Body of pancreas (tissue), 4 donors: ENCODE data around the gene TTLL5. TPM values are rescaled to one million over a fixed set of nuclear protein-coding genes. Genes with fewer than 3 reads are reported as not detected.
A peak's percentile ranks its signal among the peaks of the same experiment; 100 is the strongest.

ENCODE experiments used
- ATAC-seq: fragments of 150-250 bp; one replicate; pipeline ENCODE4 v1.9.1; 2016
- DNase-seq, 4 donors: peaks; one replicate each; pipeline ENCODE4 v3.0.0-alpha.2; 2019
- H3K27ac ChIP-seq, 4 donors: fragments of 200-600 bp; sonication (generic); 1 replicate in 3 of 4; 2 replicates in 1 of 4; pipeline versions ENCODE4 v1.5.1 to v1.6.1; 2016 to 2019; ENCODE audit warnings: mild to moderate bottlenecking in 1 of 4, mixed read lengths in 1 of 4, moderate library complexity in 1 of 4
- H3K27me3 ChIP-seq, 2 donors: fragments of 200-600 bp; sonication (generic); one replicate each; pipeline ENCODE4 v1.6.0; 2016; ENCODE audit warnings: mild to moderate bottlenecking in 1 of 2
- H3K36me3 ChIP-seq, 2 donors: fragments of 200-600 bp; sonication (generic); replicated peaks in 1 of 2; 2 replicates each; pipeline ENCODE4 v1.5.1; 2016; ENCODE audit warnings: low read depth in 2 of 2; ENCODE audit not compliant: insufficient read depth in 1 of 2
- H3K4me1 ChIP-seq: fragments of 200-600 bp; sonication (generic); one replicate; pipeline ENCODE4 v1.6.0; 2016
- H3K4me3 ChIP-seq, 2 donors: fragments of 200-600 bp; sonication (generic); 1 replicate in 1 of 2; 2 replicates in 1 of 2; pipeline ENCODE4 v1.5.1; 2016 to 2019
- H3K9me3 ChIP-seq, 3 donors: fragments of 200-600 bp; sonication (generic); 1 replicate in 2 of 3; 2 replicates in 1 of 3; pipeline ENCODE4 v1.5.1; 2016
- POLR2A ChIP-seq, 3 donors: fragments of 450-650 bp; IDR thresholded peaks; one replicate each; pipeline ENCODE4 v1.6.1; 2016; ENCODE audit warnings: antibody characterized with exemption in 3 of 3, mild to moderate bottlenecking in 2 of 3
- WGBS, 2 donors: methylation state at CpG; one replicate each; pipeline ENCODE4 v1.1.5; 2017; 5-methylcytosine and 5-hydroxymethylcytosine counted together
- intact Hi-C: fragments of 100-400 bp; cut with DNase I; formaldehyde crosslinking; loops from one replicate; pipeline ENCODE4 v1.15.1; 2023
- total RNA-seq, 2 donors: library from RNA; depleted of rRNA; stranded (reverse); fragments of >200 nt; gene quantifications; one replicate each; pipeline ENCODE4 v1.1.0, GENCODE V29; 2016
- TF ChIP-seq, protein P1 (sequence below), 7 experiments: fragments of 450-650 bp in 4 of 7; fragments of 200-600 bp in 3 of 7; sonication (generic) in 3 of 7; IDR thresholded peaks; one replicate each; pipeline ENCODE4 v1.5.1; 2016 to 2019; ENCODE audit warnings: antibody characterized with exemption in 7 of 7

The TTLL5 gene
- total RNA-seq, 2 donors from 2014 or later: 21.0 to 21.8 TPM

DNA sequence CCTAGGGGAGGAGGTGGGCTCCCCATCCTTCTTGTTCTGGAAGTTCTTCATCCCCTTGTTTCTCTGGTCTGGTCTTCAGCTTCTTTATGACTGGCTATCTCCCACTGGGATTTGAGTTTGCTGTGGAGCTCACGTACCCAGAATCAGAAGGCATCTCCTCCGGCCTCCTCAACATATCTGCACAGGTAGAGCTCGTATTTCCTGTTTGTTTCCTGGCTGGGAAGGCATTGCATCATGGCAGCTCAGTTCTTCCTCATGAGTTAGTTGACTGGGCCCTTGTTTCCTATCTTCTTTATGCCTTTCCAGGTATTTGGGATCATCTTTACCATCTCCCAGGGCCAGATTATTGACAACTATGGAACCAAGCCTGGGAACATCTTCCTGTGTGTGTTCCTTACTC, 20.2 kb upstream of the TTLL5 start:
- ATAC-seq (no peak), DNase-seq (no peak)
- no peak for TF ChIP-seq POLR2A (IDR thresholded peaks at IDR 0.05)
- TF ChIP-seq, protein P1, sequence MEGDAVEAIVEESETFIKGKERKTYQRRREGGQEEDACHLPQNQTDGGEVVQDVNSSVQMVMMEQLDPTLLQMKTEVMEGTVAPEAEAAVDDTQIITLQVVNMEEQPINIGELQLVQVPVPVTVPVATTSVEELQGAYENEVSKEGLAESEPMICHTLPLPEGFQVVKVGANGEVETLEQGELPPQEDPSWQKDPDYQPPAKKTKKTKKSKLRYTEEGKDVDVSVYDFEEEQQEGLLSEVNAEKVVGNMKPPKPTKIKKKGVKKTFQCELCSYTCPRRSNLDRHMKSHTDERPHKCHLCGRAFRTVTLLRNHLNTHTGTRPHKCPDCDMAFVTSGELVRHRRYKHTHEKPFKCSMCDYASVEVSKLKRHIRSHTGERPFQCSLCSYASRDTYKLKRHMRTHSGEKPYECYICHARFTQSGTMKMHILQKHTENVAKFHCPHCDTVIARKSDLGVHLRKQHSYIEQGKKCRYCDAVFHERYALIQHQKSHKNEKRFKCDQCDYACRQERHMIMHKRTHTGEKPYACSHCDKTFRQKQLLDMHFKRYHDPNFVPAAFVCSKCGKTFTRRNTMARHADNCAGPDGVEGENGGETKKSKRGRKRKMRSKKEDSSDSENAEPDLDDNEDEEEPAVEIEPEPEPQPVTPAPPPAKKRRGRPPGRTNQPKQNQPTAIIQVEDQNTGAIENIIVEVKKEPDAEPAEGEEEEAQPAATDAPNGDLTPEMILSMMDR (IDR thresholded peaks at IDR 0.05): no peak
- H3K36me3 ChIP-seq: no peaks in the 10 kb centered on the region
- no peak overlapping the region for H3K27ac ChIP-seq
- peaks cover 12% of the 10 kb centered on the region for H3K4me1 ChIP-seq
- WGBS, 2 donors: 87 to 91% methylated on average over 3 of the region's 3 CpGs
- no peak overlapping the region for H3K4me3 ChIP-seq
- no peaks in the 10 kb centered on the region for H3K9me3 ChIP-seq
- no peaks in the 10 kb centered on the region for H3K27me3 ChIP-seq
- intact Hi-C loops: no loop called here

DNA sequence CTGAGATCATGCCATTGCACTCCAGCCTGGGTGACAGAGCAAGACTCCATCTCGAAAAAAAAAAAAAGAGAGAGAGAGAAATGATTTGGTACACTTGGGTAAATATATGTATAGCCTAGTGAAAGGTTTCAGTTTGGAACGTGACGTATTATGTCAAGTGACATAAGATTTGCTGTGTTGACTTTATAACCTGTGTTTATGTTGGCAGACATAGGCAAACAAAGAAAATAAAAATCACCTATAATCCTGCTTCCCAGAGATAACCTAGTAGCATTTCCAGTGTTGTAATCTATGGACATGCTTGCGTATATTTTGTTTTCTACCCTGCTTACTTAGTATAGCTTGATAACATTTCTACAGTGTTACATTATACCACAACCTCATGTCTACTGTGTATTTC, 17.1 kb upstream of the TTLL5 start:
- WGBS, 2 donors: 14 to 37% methylated on average over 4 of the region's 4 CpGs
- DNase-seq: no peak
- Histone ChIP-seq H3K4me1 (peaks cover 27% of the 10 kb centered on the region), H3K4me3 (no peak overlapping the region), H3K27ac (no peak overlapping the region), H3K27me3 (no peaks in the 10 kb centered on the region), H3K36me3 (no peaks in the 10 kb centered on the region), H3K9me3 (no peaks in the 10 kb centered on the region)
- TF ChIP-seq, protein P1 (IDR thresholded peaks at IDR 0.05): no peak
- no peak for TF ChIP-seq POLR2A (IDR thresholded peaks at IDR 0.05)
- peak; percentile 10 for ATAC-seq
- intact Hi-C loops: no loop called here

DNA sequence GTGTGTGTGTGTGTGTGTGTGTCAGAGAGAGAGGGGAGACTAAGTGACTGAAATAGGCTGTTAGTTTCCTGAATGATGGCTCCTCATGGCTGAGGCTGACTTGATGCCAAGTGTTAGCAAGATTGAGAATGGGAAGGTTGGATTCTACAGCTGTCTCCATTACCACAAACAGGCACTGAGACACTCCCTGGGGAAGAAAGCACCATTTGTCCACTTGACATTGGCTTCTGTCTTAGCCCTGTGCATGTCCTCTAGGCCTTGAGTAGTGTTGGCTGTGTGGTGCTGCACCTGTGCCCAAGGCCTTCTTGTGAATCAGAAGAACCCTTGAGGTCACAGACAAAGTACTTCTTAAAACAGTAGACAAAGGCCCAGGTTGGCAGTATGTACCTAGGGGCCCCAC, 16.0 kb upstream of the TTLL5 start:
- no peak for ATAC-seq

DNA sequence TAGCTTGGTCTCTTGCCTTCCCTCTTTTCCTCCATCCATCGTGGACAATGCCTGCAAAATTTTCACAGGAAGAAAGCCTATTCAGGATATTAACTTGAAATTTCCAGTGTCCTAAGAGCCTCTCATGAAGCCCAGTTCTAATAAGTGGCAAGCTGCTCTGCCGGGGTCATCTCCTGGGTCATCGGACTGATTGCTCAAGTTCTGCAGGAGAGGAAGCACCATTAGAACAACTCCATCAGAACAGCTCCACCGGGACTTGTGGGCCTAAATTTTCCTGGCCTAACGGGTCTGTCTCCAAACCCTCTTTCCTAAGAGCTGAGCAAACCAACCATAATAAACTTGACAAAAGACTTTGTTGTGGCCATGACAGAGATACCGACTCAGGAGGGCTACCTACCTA, 14.3 kb upstream of the TTLL5 start:
- intact Hi-C loops: no loop called here
- no peak for ATAC-seq
- Histone ChIP-seq H3K4me3 (no peak overlapping the region), H3K27me3 (no peaks in the 10 kb centered on the region), H3K4me1 (peaks cover 27% of the 10 kb centered on the region), H3K27ac (no peak overlapping the region), H3K9me3 (no peaks in the 10 kb centered on the region), H3K36me3 (peaks cover 6 to 13% of the 10 kb centered on the region in 2 donors)
- DNase-seq: no peak
- TF ChIP-seq POLR2A (IDR thresholded peaks at IDR 0.05): no peak
- TF ChIP-seq, protein P1 (IDR thresholded peaks at IDR 0.05): no peak
- 84 to 90% methylated on average over 6 of the region's 6 CpGs for WGBS, 2 donors

More for the DNA sequence above, 16.0 kb upstream of the TTLL5 start:
- intact Hi-C loops: no loop called here
- no peak overlapping the region for H3K4me3 ChIP-seq
- H3K4me1 ChIP-seq: peaks cover 27% of the 10 kb centered on the region
- H3K27me3 ChIP-seq: no peaks in the 10 kb centered on the region
- H3K36me3 ChIP-seq: peaks cover 2 to 4% of the 10 kb centered on the region in 2 donors
- no peaks in the 10 kb centered on the region for H3K9me3 ChIP-seq
- no peak for DNase-seq
- TF ChIP-seq, protein P1 (IDR thresholded peaks at IDR 0.05): no peak
- TF ChIP-seq POLR2A (IDR thresholded peaks at IDR 0.05): no peak
- H3K27ac ChIP-seq: no peak overlapping the region

DNA sequence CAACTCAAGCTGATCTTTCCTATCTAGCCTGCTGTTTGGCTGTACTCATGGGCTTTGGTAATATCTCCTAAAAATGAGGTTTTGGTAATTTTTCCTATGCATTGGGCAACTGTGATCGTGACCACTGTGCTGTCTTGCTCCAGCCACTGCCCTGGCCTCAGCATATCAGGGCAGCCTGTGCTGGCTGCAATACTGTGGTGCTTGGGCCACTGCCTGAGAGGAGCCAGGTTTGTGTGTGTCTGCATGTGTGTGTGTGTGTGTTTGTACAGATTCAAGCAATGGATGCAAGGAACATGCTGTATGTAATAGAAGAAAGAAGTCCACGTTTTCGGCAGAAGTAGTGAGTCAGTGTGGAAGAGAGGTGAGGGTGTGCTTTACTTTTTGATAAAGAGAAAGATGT, 13.4 kb upstream of the TTLL5 start:
- Histone ChIP-seq H3K36me3 (peaks cover 6 to 13% of the 10 kb centered on the region in 2 donors), H3K27me3 (no peaks in the 10 kb centered on the region), H3K27ac (peak overlapping the region in 3 of 4 donors; percentile 34 to 57 (median 36)), H3K9me3 (no peaks in the 10 kb centered on the region), H3K4me3 (no peak overlapping the region), H3K4me1 (peaks cover 27% of the 10 kb centered on the region)
- intact Hi-C loops: no loop called here
- ATAC-seq: no peak
- TF ChIP-seq POLR2A (IDR thresholded peaks at IDR 0.05): no peak
- TF ChIP-seq, protein P1 (IDR thresholded peaks at IDR 0.05): no peak
- 72 to 73% methylated on average over 3 of the region's 3 CpGs for WGBS, 2 donors
- DNase-seq: no peak
